GM21529 (cell line): Measurements from ENCODE around the gene ITIH6.
"Not testable (repeated sequence)": the region's sequence is repeated elsewhere in the genome, so short reads cannot be mapped to it uniquely, and the experiment has no call there.

Experiments used
- ATAC-seq: cut with Tn5 transposase; IDR thresholded peaks from one replicate; pipeline ENCODE4 v1.9.1; 2021; ENCODE audit not compliant: unreplicated experiment

Gene ITIH6

DNA sequence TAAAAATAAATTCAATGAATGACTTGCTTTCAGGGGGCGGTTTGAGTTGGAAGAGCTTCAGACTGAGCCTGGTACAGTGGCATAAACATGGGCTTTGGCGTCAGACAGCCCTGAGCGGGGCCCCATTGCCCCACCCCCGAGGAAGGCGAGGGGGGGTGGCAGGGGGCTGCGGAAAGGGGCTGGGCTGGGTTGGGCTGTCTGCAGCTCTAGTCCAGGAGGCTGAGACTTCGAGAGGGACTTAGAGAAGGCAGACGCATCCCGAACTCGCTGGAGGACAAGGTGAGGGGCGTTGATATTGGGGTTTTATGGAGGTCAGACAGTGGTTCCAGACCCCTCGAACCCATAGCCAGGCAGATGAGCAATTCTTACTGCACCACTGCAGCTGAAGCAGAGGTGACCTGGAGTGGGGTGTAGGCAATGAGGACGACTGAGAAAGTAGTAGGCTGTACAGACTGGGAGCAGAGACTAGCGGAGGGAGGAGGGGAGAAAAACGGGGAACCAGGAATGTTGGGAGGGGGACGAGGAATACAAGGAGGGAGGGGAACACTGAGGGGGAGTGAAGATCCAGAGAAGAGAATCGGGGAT lies 9.6 kb upstream of the ITIH6 start, which contains the start of gene MAGED2:
TSS of gene MAGED2 (plus strand) at position 222 of the 585 bp plus-strand sequence. CDS start 1,587 bp downstream, outside the sequence.
- ATAC-seq, result no peak

DNA sequence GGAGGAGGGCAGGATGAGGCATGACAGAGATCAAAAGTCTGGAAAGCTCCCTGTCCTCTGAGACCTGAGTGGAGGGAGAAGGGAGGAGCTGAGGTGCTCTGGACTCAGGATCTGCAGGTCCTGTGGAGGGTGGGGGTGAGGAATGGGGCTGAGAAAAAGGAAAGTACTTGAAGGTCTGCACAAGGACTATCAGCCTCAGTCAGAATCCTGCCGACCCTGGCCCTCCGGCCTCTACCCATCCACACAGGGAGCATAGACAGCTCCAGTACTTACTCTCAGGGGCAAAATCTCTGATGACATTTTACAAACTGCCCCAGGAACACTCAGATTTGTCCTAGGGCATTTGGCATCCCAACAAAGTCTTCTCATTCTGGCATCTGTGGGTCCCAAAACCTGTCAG lies 991 bp upstream of the ITIH6 start:
- ATAC-seq, result no peak

DNA sequence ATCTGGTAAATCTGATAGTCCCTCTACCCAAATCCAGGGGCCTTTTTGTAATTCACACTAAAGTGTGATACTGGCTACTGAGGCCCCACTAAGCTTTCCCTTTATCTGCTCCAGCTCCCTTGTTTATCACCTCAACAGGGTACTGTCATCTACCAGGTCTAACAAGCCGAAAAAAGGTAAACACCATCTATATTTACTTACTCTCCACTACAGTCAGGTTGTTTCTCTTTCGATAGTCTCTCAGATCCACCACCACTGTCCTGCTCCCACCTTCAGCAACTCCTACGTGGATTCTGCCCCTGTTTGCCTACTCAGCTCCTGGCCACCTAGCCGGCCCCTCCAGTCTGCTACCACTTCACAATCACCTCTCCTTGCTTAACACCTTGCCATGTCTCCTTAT lies 3.3 kb downstream of the ITIH6 start:
- ATAC-seq, result no peak

DNA sequence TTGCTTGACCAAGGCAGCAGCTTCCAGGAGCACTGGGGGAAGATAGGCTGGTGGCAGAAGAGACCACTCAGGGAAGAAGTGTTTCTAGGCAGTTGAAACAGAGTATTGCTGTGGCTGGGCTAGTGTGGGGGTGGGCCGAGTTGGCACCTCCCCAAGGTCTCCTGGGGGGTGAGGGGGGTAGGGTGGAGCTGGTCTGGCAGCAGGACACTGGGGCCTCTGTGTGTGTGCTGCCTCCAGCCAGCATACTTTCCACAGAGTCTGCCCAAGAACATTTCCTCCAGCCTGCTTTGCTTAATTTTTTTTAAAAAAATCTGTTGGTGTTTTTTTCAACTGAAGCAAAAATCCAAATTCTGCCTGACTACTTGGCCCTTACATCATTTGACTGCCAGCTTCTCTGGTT lies 4.0 kb downstream of the ITIH6 start:
- no peak for ATAC-seq

DNA sequence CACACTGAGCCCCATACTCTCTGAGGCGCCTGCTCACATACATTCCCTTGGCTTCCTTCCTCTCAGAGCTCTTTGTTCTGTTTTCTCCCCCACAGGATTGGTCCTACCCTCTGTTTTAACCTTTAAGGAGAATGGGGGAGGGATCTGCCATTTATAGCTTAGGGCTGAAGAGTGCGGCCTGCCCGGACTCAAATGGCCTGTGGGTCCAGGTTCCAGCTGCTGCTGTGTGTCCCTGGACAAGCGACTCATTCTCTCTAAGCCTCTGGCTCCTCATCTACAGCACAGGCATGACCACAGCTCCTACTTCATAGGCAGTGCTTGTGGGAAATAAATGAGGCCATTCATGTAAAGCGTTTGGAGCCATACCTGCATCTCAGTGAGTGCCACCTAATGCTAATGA lies 8.7 kb downstream of the ITIH6 start:
- not testable (repeated sequence) for ATAC-seq

DNA sequence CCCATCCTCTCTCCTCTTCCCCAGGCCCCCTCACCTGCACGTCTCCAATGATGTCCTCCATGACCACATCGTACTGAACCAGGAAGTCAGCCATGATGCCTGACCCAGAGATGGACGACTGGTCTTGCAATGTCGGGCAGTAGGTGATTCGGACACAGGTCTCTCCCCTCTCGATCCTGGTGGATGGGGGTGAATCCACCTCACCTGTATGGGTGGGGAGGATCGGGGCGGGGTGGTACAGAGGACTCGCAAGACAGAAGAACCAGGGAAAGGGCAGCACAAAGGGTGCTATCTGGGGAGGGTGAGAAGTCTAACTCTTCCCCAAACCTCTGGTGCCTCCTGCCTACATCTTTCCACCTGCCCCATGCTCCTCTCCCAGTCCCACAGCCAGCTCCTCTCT lies 9.6 kb downstream of the ITIH6 start:
- no peak for ATAC-seq

DNA sequence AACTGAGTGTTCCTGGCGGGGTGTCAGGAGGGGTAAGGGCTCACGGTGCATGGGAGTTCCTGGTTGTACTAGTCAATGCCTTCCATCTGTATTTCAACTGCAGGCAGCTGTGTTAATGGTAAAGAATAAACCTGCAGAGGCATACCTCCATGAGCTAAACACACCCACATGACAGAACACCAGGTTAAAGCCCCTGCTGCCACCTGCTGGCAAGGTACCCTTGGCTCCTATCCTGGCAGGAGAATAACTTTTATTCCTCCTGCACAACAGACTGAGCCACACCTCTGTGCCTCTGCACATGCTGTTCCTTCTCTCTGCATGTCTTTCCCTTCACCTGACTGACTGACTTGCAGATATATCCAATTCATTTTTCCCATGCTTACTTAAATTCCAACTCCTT lies 11.1 kb downstream of the ITIH6 start:
- ATAC-seq, result no peak

DNA sequence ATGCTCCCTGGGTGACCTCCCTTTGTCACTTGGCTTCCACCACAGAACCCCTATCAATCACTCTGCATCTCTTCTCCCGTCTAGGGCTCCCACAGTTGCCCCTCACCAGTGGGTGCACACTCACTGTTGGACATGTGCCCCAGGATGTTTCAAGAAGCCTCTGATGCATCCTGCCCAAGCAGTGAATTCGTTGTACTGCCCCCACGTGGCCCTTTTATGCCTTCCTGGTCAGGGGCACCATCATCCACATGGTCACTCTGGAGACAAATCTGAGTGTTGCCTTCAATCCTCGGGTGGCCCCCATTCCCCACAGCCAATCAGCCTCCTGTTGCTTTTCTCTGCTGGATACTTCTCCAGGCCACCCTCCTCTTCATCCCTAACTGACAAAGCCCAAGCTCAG lies 12.2 kb downstream of the ITIH6 start:
- no peak for ATAC-seq

DNA sequence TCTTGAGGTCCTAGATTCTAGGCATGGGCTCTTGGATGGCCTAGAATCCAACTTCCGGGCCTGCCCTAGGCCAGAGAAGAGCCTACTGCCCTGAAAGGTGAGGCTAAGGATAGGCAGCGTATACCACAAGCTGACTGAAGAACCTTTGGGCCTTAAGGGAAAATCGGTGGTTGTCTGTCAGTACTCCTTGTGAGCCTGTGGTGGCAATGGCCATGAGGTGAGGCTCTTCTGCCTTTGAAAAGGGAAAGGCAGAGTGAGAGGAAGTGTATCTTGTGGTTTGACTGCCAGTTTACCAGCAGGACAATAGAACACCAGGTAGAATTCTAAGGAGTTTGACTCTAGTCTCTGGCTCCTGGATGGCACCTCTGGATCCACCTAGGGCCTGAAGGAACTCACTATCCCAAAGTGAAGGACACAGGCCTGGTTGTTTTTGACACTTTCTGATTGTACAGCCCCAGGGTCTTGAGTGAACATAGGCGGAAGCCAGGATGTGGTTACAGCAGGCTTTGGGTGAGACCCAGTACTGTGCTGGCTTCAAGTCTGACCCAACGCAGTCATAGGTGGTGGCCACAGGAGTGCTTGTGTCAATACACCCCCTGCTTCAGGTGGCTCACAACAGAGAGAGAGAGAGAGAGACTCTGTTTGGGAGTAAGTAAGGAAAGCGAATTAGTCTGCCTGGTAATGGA lies 20.9 kb downstream of the ITIH6 start:
- ATAC-seq, result no peak

DNA sequence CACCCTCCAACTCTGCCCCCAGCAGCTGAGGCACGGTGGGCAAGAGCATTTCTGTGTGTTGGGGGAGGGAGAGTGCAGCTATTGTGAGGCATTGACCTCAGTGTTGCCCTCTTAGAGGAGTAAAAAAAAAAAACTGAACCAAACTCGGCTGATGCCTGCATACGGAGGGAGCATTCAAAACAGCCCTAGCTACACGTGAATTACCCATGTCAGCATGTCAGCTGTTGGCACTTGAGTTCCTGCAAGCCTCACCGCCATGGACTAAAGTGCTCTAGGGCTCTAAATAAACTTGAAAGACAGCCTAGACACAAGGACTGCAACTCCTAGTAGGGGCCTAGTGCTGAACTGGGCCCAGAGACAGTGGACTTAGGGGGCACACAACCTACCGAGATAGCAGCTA lies 22.0 kb downstream of the ITIH6 start:
- ATAC-seq, result no peak

DNA sequence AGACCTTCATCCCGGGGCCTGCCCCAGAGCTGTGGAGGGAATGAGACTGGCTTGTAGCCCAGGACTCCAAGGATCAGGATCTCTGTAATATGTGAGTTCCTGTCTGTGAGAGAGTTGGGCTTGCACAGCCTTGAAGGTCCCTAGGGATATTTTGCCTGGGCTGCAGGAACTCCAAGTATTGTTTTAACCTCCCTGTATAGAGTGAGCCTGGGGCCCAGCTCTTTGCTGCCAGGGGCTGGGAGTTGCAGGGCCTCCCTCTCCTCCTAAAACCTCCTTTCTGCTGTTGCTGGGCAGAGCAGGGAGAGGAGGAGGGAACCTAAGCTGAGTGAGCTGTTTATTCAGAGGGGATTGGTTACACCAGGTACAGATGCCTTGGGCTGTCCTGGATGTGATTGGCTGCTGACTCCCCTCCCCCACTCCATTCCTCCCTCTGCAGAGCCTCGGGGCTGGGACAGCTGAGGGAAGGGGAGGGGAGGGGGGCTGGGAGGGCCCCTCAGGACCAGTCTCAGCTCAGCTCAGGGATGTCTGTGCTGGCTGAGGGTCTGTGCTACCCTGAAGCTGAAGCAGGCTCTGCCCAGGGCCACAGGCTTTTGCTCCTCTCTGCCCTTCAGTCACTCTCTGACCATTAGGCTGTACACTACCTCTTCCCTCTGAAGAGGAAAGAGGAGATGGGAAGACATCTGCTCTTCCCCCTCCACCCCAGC lies 23.5 kb downstream of the ITIH6 start:
- not testable (repeated sequence) for ATAC-seq

DNA sequence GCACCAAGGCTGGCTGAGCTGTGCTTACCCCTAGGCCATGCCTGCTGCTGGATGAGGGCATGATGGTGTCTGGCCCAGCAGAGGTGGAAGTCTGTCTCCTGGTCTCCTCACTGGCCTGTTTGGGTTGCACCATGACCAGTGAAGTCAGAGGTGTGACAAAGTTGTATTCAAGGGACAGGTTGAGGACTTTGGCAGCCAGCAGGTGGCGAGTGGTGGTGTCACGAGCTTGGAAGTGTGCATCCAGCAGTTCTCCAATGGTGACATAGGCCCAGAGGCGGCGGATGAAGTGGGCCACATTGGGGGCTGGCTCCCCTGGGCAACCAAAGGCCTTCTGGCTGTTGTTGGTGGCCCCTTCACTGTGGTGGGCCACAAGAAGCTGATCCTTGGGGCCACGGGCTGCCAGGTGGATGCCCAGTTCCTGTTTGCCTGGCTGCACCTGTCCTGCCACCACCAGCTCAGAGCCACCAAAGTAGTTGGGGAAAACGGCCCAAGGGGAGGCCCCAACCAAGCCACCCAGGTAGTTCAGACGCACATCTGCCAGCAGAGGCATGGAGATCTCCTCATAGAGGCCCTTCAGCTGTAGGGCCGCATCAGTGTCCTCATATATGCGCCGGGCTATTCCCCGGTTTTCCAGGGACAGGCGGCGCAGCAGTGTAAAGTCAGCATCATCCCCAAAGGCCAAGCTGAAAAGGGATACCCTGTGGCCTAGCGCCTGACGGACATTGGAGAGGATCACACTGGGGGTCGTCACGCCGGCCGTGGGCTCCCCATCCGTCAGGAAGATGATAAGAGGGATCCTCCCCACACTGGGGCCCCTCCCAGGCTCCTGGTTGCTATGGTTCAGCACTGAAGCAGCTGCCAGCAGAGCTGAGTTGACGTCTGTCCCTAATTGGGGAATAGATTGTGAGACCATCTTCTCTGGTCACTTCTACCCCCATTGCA lies 39.7 kb downstream of the ITIH6 start:
- no peak for ATAC-seq

DNA sequence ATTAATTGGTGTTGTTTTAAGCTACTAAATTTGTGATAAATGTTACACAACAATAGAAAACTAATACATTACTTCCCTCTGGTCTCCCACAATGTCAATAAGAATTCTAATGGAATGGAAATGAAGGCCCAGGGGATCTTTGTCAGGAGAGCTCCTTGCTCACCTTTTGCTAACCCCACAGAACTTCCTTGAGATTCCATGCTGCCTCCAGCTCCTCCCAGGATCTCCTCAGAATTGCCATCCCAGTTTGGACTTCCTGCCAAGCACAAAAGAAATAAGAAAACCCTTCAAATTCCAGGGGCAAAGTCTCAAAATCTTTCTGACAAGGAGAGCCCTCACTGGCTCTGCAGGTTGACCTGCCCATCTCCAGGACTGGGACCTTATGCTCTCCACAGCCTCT lies 43.2 kb downstream of the ITIH6 start:
- no peak for ATAC-seq

DNA sequence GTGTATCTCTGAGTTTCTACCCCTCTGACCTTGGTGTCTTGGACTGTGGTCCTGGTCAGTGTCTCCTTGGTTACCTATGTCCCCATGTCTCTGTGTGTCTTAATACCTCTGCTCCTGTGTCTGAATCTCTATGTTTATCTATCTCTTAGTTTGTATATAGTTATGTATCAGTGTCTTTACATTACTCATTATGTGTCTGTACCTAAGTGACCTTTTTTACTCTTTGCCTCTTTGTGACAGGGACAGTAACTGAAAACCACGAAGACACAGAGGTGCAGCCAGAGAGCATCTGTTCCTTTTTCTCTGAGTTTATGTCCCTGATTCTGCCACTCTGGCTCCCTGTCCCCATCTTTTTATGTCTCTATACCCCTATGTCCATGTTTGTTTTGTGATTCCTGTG lies 49.4 kb downstream of the ITIH6 start:
- ATAC-seq, result no peak

DNA sequence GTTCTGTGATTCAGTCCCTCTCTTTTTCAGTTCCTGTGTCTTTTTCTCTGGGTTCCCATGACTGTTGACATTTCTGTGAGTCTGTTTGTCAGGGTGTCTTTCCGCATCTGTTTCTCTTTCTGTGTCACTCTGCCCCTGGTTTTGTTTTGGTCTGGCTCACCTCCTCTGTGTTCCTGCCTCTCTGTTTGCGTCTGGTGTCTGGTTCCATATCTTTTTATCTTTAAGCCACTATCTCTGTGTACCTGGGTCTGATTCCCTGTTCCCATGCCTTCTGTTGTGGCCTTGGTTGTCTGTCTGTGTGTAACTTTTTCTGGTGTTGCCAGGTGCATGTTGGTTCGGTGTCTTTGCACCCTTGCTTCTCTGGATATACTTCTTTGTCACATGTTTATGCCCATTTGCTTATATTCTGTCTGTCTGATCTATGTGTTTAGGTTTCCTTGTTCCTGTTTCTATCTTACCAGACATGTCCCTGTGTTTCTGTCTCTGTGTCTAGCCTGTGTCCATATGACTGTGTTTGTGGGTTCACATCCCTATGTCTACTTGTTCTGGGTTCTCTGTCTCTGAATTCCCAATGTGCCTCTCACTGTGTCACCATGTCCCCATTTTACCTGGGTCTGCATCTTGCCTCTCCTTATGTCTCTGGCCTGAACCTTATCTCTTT lies 50.2 kb downstream of the ITIH6 start:
- no peak for ATAC-seq

DNA sequence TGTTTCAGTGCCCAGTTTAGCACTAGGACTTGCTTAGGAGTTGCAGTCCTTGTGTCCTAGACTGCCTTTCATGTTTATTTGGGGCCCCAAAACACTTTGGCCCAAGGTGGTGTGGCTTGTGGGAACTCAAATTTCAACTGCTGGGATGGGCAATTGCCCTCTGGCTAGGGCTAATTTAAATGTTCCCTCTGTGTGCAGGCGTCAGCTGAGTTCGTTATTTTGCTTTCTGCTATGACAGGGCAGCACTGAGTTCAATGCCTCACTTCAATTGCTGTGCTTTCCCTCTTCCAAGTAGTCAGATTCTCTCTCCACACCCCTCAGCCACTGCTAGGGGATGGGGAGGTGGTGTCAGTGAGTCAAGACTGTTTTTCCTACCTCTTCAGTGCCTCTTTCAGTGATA lies 51.1 kb downstream of the ITIH6 start:
- no peak for ATAC-seq

DNA sequence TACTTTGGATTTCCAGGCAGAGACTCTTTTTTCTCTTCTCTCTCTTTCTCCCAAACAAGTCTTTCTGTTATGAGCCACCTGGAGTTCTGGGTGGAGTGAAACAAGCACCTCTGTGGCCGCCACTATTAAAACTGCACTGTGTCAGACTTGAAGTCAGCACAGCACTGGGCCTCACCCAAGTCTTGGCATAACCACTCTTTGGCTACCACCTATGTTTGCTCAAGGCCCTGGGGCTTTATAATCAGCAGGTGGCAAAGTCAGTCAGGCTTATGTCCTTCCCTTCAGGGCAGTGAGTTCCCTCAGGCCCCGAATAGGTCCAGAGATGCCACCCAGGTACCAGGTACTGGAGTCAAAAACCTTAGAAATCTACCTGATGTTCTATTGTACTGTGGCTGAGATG lies 52.4 kb downstream of the ITIH6 start:
- no peak for ATAC-seq

DNA sequence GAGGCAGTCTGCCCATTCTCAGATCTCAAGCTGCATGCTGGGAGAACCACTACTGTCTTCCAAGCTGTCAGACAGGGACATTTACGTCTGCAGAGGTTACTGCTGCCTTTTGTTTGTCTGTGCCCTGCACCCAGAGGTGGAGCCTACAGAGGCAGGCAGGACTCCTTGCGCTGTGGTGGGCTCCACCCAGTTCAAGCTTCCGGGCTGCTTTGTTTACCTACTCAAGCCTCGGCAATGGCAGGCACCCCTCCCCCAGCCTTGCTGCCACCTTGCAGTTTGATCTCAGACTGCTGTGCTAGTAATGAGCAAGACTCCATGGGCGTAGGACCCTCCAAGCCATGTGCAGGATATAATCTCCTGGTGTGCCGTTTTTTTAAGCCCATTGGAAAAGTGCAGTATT lies 59.5 kb downstream of the ITIH6 start:
- ATAC-seq, result not testable (repeated sequence)

DNA sequence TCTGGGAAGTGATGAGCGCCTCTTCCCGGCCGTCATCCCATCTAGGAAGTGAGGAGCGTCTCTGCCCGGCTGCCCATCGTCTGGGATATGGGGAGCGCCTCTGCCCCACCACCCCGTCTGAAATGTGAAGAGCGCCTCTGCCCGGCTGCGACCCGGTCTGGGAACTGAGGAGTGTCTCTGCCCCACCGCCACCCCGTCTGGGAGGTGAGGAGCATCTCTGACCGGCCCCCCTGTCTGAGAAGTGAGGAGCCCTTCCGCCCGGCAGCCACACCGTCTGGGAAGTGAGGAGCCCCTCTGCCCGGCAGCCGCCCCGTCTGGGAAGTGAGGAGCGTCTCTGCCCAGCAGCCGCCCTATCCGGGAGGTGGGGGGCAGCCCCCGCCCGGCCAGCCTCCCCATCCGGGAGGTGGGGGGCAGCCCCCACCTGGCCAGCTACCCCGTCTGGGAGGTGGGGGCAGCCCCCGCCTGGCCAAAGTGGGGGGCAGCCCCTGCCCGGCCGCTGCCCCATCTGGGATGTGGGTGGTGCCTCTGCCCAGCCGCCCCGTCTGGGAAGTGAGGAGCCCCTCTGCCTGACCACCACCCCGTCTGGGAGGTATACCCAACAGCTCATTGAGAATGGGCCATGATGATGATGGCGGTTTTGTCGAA lies 61.6 kb downstream of the ITIH6 start:
- not testable (repeated sequence) for ATAC-seq

DNA sequence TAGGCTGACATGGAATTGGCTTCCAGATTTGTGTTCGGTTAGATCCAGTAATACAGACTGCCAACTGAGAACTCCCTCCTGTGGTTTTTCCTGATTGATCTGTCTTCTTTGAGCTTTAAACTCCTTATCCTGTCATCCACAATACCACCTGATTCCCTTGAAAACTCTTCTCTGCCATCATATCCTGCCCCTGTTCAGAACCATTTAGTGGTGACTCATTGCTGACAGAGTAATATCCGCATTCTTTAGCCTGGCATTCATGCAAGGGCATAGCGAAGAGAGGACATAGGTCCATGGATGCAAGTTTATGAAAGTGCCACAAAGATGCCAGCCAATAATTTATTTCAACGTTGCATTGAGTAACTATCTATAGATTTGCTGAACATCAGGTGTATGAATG lies 76.6 kb downstream of the ITIH6 start:
- no peak for ATAC-seq
